ENCODE results near the gene C1orf52.

Gene C1orf52

DNA sequence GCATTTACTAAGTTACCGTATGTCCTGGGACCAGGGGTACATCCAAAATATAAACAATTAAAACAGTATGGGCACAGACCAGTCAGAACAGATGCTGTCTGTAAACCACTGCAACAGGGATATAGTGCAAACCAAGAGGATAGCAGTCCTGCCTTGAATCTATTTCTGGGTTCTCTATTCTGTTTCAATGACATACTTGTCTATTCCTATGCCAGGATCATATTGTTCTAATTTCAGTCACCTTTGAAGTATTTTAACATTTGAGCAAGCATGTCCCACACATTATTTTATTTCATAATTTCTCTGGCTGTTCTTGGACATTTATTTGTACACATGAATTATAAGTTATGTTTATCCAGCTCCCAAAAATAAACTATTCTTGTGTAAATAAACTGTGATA lies 30.5 kb downstream of the C1orf52 start:
- DNase-seq, result no peak

DNA sequence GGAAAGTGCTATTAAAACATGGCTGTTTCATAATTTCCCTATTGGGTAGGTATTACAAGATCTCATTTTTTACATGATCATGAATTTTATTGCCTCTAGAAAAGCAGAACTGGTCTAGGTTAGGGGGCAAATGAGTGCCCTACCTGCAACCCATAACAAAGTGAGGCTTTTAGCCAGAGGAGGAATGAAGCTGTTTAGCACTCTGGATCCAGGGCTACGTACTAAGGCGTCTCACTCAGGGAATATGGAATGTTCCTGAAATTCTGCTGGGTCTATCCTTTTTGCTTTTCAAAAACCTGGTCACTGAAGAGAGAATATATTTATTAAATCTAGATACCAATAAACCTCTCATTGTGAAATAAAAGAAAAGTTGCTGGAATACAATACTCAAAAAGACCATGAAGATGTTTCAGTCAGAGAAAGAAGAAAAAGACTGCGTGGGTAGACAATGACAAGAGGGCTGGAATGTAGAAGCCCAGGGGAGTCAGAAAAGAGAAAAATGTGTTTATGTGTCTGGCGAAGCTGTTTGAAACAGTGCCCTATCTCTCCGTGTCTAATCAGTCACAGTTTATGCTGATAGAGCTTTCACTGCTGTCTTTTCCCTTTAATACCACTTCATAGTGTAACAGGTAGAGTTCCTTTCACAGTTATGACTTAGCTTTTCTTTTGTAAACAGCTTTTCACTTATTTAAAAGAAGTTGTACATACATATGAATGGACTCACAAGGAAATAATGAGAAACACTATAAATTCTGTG lies 33.7 kb downstream of the C1orf52 start:
- no peak for DNase-seq

DNA sequence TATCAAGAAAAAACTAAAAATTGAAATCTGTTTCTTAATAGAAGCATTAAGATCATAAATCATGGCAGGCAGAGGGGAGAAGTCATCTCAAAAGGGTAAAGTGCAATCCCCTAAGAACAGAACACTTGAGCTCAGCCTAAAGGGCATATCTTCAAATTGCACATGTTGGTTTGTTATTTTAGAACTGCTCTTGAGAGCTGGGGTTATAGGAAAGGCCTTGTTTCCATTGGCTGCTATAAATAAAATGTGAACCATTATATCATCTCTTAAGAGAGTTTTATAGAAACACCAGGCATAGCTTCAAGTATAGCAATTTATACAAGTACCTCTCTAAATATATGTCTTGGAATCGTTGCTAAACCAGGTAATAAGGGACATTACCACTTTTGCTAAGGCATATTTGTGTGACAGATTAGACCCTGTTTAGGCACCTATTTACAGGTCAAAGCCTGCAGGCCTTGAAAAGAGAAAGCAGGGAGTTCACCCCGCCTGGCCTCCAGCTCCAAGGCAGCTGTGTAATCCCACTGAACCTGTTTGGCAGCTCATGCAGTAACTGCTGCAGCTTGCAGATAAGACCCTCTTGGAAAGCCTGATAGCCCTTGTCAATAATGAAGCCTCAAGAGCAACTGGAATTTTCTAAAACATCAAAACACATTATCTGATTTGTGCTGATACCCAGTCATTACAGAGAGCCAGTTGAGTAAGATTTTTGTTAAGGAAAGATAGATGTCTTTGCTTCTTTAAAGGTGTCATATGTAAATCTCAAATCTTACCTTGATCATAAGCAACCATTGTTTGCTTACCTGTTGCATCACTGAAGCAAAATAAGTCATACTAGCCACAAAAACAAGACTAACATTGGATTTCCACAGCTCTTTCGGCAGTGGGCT lies 34.5 kb downstream of the C1orf52 start:
- DNase-seq, result no peak

DNA sequence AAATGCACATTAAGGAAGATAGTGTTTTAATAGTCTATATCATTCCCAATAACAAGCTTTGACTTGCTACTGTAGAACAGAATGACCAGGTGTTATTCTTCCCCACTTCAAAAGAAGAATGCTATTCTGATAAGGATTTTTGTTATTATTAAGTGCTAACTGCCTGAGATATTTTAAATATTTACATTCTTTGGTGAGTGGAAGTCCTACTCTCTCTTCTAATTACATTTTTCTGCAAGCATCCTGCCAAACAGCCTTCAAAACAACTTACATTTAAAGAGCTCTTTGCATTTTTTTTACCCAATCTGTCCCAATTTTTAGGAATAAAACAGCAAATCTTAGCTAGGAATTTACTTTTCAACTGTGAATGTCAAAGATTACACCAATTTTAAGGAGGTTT lies 35.2 kb downstream of the C1orf52 start:
- no peak for DNase-seq

DNA sequence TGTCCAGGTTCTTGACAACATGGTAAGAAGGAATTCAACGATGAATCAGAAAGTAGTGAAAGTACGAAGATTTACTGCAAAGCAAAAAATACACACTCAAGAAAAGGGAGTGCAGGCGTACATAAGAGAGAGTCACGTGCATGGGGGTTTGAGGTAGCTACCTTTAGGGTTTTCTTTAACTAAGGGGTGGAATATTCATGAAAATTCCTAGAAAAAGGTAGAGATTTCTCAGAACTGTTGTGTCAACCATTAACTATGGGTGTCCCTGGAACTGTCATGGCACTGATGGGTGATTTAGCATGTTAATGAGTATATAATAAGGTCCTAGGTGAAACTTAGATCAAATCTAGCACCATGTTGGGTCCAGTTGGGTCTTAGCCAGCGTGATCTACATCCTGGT lies 36.1 kb downstream of the C1orf52 start:
- DNase-seq, result no peak

DNA sequence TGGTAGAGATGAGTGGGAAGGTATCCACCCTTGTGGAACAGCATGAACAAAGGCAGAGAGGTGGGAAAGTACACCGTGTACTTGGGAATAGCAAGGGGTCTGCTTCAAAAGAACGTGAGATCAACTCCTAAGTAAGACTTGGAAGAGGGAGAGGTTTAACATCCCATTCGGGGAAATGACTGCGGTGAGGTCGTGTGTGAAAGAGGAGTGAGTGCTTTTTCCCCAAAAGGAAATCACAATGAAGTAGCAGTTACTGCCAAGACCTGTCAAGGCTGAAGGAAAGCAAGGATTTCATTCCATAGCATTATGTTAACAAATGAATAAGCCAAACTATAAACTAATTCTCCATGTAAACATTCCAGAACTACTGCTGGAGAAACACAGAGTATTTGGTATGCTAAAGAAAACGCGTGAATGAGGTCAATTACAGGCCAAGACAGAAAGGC lies 38.7 kb downstream of the C1orf52 start:
- DNase-seq, result no peak

DNA sequence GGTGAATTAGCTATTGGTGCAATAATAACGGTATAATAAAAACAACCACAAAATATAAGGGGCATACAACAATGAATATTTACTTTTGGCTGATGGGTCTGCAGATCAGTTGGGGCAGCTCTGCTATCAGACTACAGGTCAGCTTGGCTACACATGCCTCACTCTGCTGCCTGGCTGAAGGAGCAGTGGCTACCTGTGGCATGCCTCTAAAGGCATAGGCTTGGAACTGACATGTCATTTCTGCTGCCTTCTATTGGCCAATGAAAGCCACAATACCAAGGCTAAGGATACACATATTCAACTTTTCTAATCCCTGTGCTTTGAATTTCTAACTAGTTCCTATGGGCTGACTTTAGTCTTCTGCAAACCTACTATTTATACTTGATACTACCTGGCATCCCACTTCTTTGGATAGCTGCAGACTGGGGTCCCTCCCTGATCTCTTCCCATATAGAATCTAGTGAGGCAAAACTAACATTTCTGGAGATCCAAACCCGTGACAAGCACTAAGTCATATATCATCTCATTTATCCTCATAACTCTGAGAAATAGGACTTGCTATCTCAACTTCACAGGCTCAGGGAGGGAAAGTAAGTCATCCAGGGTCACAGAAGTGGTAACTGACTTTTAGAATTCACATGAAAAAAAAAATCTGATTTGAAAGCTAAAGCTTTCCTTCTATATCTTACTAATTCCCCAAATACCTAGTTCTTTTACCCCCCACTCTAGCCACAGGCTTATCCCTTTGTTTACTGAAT lies 39.4 kb downstream of the C1orf52 start:
- DNase-seq, result no peak

DNA sequence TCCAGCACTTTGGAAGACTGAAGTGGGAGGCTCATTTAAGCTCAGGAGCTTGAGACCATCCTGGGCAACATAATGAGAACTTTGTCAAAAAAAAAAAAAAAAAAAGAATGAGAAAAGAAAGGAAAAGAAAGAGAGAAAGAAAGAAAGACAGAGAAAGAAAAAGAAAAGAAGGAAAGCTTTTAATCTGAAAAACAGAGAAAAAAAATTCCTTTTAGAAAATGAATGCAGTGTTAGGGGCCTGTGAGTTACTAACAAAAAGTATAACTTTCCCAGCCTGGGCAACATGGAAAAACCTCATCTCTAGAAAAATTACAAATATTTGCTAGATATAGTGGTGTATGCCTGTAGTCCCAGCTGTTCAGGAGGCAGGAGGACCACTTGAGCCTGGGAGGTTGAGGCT lies 42.8 kb downstream of the C1orf52 start:
- no peak for DNase-seq

DNA sequence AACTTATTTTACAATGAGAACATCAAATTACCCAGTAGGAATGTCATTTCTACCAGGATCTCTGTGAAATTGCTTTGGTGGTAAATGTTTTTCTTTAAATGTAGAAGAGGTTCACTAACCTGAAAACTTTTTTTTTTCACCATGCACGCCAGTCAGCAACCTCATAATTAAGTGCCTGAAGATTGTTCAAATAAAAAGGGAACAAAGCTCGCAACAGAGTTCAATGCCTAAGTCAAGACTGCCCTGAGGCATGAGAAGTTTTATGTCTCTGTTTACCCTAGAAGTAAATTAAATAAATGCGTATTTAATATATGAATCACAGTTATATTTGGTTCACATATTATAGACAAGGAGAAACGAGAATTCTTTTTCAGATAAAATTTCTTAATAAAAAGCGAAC lies 44.8 kb downstream of the C1orf52 start:
- DNase-seq, result no peak

DNA sequence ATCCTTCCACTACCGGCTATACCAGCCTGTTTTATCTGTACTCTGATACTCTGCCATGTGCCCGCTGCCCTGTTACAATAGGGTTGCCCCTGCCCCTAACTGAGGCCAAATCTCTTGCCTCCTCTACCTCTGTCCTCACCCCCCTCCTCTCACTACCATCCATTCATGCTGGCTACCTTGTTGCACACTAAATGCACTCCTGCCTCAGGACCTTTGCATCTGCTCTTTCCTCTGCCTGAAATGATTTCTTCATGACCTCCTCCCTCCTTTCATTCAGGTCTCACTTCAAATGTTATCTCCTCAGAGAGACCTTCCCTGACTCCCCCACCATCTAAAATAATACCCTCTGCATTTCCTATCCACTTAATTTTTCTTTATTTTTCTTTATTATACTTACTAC lies 51.0 kb downstream of the C1orf52 start:
- no peak for DNase-seq

DNA sequence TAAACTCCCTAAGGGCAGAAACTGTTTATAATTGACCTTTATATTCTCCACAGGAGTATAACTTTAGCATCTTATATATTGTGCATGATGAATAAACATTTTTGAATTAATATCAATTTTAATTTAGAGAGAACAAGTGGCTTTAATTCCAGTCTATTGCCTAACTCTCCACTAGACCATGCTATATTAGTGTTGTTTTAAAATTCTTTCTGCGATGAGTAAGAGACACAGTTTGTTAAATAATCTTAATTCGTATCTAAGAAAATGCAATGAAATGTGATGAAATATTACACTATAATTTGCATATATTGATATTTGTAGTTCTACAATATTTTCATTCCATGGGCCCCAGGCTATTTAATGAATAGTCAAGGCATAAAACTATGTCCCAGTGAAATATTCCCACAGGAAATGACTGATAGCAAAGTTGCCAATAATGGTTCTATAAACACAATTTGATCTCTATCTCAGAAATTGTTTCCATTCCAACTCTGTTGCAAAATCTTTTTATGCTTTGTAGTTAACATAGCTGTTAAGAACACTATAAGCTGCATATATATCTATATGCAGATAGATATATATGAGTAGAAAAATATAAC lies 55.8 kb downstream of the C1orf52 start:
- no peak for DNase-seq

DNA sequence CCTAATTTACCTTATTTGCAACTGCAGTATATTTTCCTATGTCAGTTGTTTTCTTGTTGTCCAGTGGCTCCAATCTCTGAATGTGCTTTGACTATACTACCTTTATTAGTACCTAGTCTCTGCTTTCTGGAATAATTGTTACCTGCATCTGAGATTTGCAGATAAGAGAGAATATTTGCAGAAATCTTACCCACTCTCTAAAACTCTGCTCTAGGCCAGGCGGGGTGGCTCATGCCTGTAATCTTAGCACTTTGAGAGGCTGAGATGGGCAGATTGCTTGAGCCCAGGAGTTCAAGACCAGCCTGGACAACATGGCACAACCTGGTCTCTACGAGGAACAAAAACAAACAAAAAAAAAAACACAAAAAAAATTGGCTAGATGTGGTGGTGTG lies 56.6 kb downstream of the C1orf52 start:
- no peak for DNase-seq

DNA sequence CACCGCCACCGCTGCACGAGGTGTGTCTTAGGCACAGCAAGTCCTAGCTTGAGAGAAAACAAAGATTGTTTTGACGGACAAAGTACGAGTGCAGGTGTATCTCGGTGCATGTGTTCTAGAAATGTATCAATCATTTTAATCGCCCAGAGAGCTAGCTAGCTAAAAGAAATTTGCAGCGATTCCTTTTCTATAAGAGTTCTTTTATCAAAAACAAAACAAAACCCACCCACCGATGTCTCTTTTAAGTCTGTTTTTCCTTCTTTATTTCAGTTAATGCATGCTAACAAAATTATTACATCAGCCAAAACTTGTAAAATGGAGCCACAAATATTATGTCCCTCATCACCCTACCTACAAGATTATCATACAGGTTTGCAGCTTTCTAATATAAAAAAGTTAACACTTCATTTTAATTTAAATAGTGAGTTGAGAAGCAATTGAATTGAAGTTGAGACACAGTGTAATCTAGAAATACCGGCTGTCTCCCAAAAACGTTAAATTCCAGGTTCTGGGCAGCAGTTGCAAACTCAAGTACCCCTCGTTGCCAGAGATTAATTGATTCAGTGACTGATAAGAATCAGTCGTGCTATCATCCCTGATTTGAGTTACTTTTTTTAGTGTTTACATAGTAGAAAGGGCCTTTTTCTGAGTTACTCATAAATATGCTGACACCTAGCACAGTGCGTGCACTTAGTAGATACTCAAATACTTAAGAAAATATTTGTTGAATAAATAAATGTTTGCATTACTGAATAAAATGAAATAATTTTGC lies 57.2 kb downstream of the C1orf52 start:
- DNase-seq, result no peak

DNA sequence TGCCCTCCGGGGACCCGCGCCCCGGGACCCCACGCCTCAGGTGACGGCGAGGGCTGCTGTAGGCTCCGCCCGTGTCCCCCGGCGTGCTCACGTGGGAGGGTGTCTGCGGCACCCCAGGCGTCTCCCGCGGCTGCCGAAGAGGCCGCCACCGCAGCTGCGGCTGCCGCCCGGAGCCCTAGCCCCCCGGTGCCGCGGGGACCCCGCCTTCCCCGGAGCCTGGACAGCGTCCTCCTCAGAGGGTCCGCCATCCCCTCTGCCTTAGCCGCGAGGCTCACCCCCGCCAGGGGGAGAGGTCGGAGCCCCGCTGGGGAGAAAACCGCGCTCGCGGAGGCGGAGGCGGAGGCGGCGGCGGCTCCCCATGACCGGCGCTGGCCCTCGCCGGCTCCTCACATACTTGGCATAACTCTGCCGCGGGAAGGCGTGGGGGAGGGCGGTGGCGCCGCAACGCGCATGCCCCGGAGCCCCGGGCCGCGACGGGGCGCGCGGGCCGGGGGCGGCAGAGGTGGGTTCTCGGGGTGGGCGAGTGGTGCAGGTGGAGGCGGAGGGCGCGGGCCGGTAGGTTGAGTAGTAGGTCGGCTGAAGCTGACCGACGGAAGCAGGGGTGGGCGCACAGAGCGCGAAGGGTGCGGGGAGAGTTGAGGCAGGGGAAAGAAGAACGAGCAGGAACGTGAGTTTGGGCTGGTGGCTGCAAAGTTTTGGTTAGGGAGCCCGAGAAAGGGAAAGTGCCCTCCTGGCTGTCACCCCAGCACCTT lies 57.9 kb downstream of the C1orf52 start:
- peak; percentile 61 for DNase-seq

DNA sequence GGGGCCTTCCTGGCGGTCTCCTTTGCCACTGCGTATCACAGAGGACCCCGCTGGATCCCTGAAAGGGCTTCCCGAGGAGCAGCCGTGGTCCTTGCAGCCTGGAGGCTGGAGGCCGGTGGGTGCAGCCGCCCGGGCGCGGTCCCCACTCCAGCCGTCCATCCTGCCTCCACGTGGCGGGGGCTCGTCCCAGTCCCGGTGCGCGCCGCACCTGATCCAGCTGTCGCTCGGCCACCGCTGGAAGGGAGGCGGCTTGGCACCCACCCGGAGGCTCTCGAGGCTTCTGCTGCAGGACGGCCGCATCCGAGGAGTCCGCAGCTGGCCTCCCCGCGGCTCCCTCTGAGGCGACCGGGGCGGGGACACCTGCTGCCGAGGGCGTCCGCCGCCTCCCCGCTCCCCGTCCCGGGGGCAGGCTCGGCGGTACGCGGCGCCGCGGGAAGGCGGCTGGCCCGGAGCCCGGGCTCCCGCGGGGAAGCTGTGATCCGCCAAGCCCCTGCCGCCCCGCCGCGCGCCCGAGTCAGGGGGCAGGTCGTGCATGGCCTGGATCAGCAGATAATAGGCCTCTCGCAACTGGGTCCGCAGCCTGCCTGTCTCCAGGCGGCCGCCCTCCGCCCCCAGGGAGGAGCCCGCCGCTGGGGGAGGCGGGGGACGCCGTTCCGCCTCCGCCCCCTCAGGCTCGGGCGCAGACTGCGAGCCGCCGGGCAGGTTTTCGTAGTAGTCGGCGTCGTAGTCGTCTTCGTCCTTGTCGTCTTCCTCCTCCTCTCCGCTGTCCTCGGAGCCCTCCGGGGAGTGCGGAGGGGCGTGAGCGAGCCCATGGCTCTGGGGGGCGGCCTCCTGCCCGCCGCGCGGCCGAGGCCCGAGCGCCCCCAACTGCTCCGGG lies 58.8 kb downstream of the C1orf52 start, which contains the start of gene SYDE2:
SYDE2 (minus strand) TSS at position 554 of the 877 bp plus-strand sequence; CDS start at position 534, 20 bp downstream.
- DNase-seq, result peak; percentile 69

Data from activated CD4-positive, CD25-positive, alpha-beta regulatory T cell treated with anti-CD3 and anti-CD28 coated beads, Interleukin-2, amount 50 U/mL, for 72 hours (primary cell).